ENCODE data around the gene ASGR1.

DNA sequence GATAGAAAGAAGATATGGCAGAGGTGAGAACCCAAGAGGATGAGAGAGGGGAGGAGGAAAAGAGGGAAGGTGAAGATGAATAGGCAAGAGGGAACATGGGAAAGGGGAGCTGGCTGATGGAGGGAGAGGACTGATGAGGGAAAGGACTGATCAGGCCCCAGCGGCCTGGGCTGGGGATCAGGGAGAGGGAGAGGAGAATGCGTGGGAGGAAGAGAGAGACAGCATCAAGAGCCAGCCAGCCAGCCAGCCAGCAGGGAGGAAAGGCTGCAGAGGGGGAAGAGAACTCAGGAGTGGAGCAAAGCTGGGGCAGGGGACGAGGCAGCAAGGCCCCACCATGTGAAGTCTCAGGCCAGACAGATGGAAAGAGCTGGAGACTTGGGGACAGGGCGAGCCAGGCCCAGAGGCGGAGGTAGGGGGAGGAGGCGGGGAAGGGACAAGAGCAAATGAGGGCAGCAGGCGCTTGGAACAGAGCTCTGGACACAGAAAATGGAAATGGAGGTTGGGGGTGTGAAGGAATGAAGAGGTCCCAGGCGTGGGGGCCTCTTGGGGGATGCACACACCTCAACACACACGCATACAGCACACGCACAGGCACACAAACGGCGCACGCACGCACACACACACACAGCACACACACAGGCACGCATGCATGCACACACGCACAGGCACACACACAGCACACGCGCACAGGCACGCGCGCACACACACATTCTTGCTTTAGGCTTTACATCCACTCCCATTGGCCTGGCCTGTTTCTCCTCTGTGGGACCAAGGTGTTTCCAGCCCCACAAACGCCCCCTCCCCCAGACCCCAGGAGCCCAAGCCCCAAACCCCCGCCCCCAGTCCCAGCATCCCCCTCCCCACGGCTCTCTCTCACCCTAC lies 28.2 kb upstream of the ASGR1 start:
- TF ChIP-seq, protein P1, sequence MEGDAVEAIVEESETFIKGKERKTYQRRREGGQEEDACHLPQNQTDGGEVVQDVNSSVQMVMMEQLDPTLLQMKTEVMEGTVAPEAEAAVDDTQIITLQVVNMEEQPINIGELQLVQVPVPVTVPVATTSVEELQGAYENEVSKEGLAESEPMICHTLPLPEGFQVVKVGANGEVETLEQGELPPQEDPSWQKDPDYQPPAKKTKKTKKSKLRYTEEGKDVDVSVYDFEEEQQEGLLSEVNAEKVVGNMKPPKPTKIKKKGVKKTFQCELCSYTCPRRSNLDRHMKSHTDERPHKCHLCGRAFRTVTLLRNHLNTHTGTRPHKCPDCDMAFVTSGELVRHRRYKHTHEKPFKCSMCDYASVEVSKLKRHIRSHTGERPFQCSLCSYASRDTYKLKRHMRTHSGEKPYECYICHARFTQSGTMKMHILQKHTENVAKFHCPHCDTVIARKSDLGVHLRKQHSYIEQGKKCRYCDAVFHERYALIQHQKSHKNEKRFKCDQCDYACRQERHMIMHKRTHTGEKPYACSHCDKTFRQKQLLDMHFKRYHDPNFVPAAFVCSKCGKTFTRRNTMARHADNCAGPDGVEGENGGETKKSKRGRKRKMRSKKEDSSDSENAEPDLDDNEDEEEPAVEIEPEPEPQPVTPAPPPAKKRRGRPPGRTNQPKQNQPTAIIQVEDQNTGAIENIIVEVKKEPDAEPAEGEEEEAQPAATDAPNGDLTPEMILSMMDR (IDR thresholded peaks at IDR 0.05): no peak
- TF ChIP-seq POLR2A (IDR thresholded peaks at IDR 0.05): no peak

All from testis (tissue), 2 donors.